ENCODE measurements around the gene BNC2.

The BNC2 gene

DNA sequence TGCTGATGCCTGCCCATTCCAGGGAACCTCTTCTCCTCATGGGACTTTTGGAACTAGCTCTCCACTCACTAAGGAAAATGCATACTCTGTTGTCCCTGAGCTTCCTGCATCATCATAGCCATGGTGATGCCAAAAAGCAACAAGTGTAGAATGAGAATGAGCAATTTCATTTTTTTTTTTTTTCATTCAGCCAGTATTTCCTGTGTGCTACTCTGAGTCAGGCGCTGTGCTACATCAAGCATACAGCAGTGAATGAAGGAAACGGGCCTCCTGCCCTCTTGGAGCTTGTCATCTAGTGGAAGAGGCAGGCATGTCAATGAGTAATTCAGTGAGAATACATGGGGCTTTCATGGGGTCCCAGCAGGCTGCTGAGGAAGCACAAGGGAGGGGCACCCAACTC lies 483.1 kb downstream of the BNC2 start:
- Histone ChIP-seq H2BK120ac (ENCODE audit: low read depth, low read length) (no peak overlapping the region), H3K9me3 (replicated peaks in 1 of 2; ENCODE audit: control insufficient read depth in 2 of 2, insufficient read depth in 1 of 2, low read depth in 1 of 2, low read length in 2 of 2) (peaks cover 0 to 2% of the 10 kb centered on the region in 2 donors), H3K4me3 (ENCODE audit: low read length in 2 of 2) (no peak overlapping the region), H4K91ac (ENCODE audit: low read depth, low read length, poor library complexity) (no peak overlapping the region), H3K79me1 (ENCODE audit: low read depth, low read length) (no peaks in the 10 kb centered on the region), H3K4me2 (ENCODE audit: insufficient read depth, low read length, poor library complexity, severe bottlenecking) (no peak overlapping the region), H3K27me3 (ENCODE audit: control insufficient read depth in 3 of 3, insufficient read depth in 3 of 3, low read depth in 1 of 3, low read length in 3 of 3) (peaks cover 0 to 2% (median 0%) of the 10 kb centered on the region in 3 experiments), H3K14ac (ENCODE audit: low read length) (no peak overlapping the region), H2BK12ac (ENCODE audit: low read length) (no peak overlapping the region), H3K4ac (ENCODE audit: low read length) (no peak overlapping the region), H2BK15ac (ENCODE audit: low read length) (no peak overlapping the region), H3K27ac (replicated peaks; ENCODE audit: low read length) (no peak overlapping the region), H4K8ac (ENCODE audit: low read depth, low read length) (no peak overlapping the region), H2BK5ac (ENCODE audit: low read length) (no peak overlapping the region), H3K4me1 (ENCODE audit: control insufficient read depth in 2 of 2, insufficient read depth in 1 of 2, low read depth in 1 of 2, low read length in 2 of 2) (peaks cover 0 to 5% of the 10 kb centered on the region in 2 donors), H3K23ac (ENCODE audit: low read depth, low read length, poor library complexity) (no peak overlapping the region), H3K18ac (ENCODE audit: low read length) (no peak overlapping the region), H3K9ac (ENCODE audit: low read depth, low read length, poor library complexity) (no peak overlapping the region), H2AFZ (ENCODE audit: low read length) (no peak overlapping the region), H3K36me3 (replicated peaks in 1 of 2; ENCODE audit: control insufficient read depth in 2 of 2, insufficient read depth in 2 of 2, low read length in 2 of 2) (no peaks in the 10 kb centered on the region), H2AK5ac (ENCODE audit: low read depth, low read length) (no peak overlapping the region)
- no peak for DNase-seq (ENCODE audit: low spot score)
- WGBS, 2 donors (ENCODE audit: extremely low coverage in 2 of 2, insufficient read length in 2 of 2, insufficient replicate concordance in 1 of 2): no CpG with 5 or more reads among the region's 2 CpGs

DNA sequence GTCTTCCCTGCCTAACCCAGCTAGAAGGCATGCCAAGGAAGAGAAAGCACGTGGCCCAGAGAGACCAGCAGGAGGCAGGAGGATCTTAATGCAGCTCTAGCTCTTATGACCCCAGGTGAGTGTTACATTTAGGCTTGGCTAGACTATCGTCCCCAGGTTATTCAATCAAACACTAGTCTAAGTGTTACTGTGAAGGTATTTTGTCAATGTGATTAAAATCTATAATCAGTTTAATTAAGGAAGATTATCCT lies 483.7 kb downstream of the BNC2 start:
- peaks cover 0 to 2% of the 10 kb centered on the region in 2 donors for H3K9me3 ChIP-seq (replicated peaks in 1 of 2; ENCODE audit: control insufficient read depth in 2 of 2, insufficient read depth in 1 of 2, low read depth in 1 of 2, low read length in 2 of 2)
- H3K4me1 ChIP-seq (ENCODE audit: control insufficient read depth in 2 of 2, insufficient read depth in 1 of 2, low read depth in 1 of 2, low read length in 2 of 2): peaks cover 0 to 5% of the 10 kb centered on the region in 2 donors

DNA sequence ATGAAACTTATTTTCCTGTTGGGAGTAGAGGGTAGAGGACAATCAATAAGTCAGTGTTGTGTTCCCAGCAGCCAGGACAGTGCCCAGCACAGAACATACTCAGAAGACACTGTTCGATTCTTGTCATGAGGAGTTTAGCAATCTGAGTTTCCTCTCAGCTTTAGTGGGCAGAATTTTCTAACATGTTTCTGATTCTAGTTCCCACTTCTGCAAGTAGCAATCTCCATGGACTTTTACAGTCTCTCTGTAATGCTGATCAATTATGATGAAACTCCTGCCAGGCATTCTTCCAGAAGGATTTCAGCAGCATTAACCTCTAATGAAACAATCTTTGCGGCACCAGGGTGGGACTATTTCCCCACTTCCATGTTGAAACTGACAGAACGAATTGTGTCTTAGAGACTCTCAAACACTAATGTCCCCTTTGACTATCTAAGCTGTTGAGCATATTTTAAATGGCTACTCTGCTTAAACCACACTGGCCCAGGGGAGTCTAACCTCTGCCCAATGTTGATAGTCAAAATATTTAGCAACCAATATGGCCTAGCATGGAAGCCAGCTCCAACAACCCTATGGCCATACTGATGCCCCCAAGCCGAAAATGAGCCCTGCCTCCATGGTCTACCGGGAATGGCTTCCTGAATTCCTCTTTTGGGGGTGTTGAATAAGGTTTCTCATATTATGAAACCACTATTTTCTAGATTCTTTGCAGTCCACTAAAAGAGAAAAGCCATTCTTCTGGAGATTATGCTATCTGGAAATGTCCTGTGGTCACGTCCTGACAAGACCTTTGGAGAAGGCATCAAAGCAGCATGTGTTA lies 484.3 kb downstream of the BNC2 start:
- H3K18ac ChIP-seq (ENCODE audit: low read length): no peak overlapping the region
- H3K9me3 ChIP-seq (replicated peaks in 1 of 2; ENCODE audit: control insufficient read depth in 2 of 2, insufficient read depth in 1 of 2, low read depth in 1 of 2, low read length in 2 of 2): peaks cover 0 to 2% of the 10 kb centered on the region in 2 donors
- no peaks in the 10 kb centered on the region for H3K79me1 ChIP-seq (ENCODE audit: low read depth, low read length)
- H2BK15ac ChIP-seq (ENCODE audit: low read length): no peak overlapping the region
- H3K14ac ChIP-seq (ENCODE audit: low read length): no peak overlapping the region
- no peak for DNase-seq (ENCODE audit: low spot score)
- no peak overlapping the region for H2AFZ ChIP-seq (ENCODE audit: low read length)
- no peak overlapping the region for H4K91ac ChIP-seq (ENCODE audit: low read depth, low read length, poor library complexity)
- H3K23ac ChIP-seq (ENCODE audit: low read depth, low read length, poor library complexity): no peak overlapping the region
- H3K9ac ChIP-seq (ENCODE audit: low read depth, low read length, poor library complexity): no peak overlapping the region
- H3K4me1 ChIP-seq (ENCODE audit: control insufficient read depth in 2 of 2, insufficient read depth in 1 of 2, low read depth in 1 of 2, low read length in 2 of 2): peaks cover 0 to 5% of the 10 kb centered on the region in 2 donors
- H2AK5ac ChIP-seq (ENCODE audit: low read depth, low read length): no peak overlapping the region
- no peak overlapping the region for H2BK12ac ChIP-seq (ENCODE audit: low read length)
- WGBS, 2 donors (ENCODE audit: extremely low coverage in 2 of 2, insufficient read length in 2 of 2, insufficient replicate concordance in 1 of 2): no CpG with 5 or more reads among the region's 6 CpGs
- H3K4me3 ChIP-seq (ENCODE audit: low read length in 2 of 2): peak overlapping the region in 1 of 2 donors; percentile 65
- H2BK120ac ChIP-seq (ENCODE audit: low read depth, low read length): no peak overlapping the region
- no peak overlapping the region for H3K4ac ChIP-seq (ENCODE audit: low read length)
- H2BK5ac ChIP-seq (ENCODE audit: low read length): no peak overlapping the region
- H3K27me3 ChIP-seq (ENCODE audit: control insufficient read depth in 3 of 3, insufficient read depth in 3 of 3, low read depth in 1 of 3, low read length in 3 of 3): peaks cover 0 to 2% (median 0%) of the 10 kb centered on the region in 3 experiments
- no peak overlapping the region for H4K8ac ChIP-seq (ENCODE audit: low read depth, low read length)
- no peak overlapping the region for H3K4me2 ChIP-seq (ENCODE audit: insufficient read depth, low read length, poor library complexity, severe bottlenecking)
- no peaks in the 10 kb centered on the region for H3K36me3 ChIP-seq (replicated peaks in 1 of 2; ENCODE audit: control insufficient read depth in 2 of 2, insufficient read depth in 2 of 2, low read length in 2 of 2)
- H3K27ac ChIP-seq (replicated peaks; ENCODE audit: low read length): no peak overlapping the region

More for the DNA sequence above, 483.7 kb downstream of the BNC2 start:
- H2AK5ac ChIP-seq (ENCODE audit: low read depth, low read length): no peak overlapping the region
- H3K36me3 ChIP-seq (replicated peaks in 1 of 2; ENCODE audit: control insufficient read depth in 2 of 2, insufficient read depth in 2 of 2, low read length in 2 of 2): no peaks in the 10 kb centered on the region
- H3K79me1 ChIP-seq (ENCODE audit: low read depth, low read length): no peaks in the 10 kb centered on the region
- H2AFZ ChIP-seq (ENCODE audit: low read length): no peak overlapping the region
- no peak overlapping the region for H3K23ac ChIP-seq (ENCODE audit: low read depth, low read length, poor library complexity)
- no peak overlapping the region for H3K9ac ChIP-seq (ENCODE audit: low read depth, low read length, poor library complexity)
- no peak overlapping the region for H4K8ac ChIP-seq (ENCODE audit: low read depth, low read length)
- no peak overlapping the region for H3K14ac ChIP-seq (ENCODE audit: low read length)
- H2BK12ac ChIP-seq (ENCODE audit: low read length): no peak overlapping the region
- WGBS, 2 donors (ENCODE audit: extremely low coverage in 2 of 2, insufficient read length in 2 of 2, insufficient replicate concordance in 1 of 2): no CpG with 5 or more reads among the region's 2 CpGs
- DNase-seq (ENCODE audit: low spot score): no peak
- H3K4ac ChIP-seq (ENCODE audit: low read length): no peak overlapping the region
- H3K4me3 ChIP-seq (ENCODE audit: low read length in 2 of 2): peak overlapping the region in 1 of 2 donors; percentile 65
- no peak overlapping the region for H2BK15ac ChIP-seq (ENCODE audit: low read length)
- H2BK120ac ChIP-seq (ENCODE audit: low read depth, low read length): no peak overlapping the region
- H3K18ac ChIP-seq (ENCODE audit: low read length): no peak overlapping the region
- no peak overlapping the region for H3K27ac ChIP-seq (replicated peaks; ENCODE audit: low read length)
- H2BK5ac ChIP-seq (ENCODE audit: low read length): no peak overlapping the region
- peaks cover 0 to 2% (median 0%) of the 10 kb centered on the region in 3 experiments for H3K27me3 ChIP-seq (ENCODE audit: control insufficient read depth in 3 of 3, insufficient read depth in 3 of 3, low read depth in 1 of 3, low read length in 3 of 3)
- H4K91ac ChIP-seq (ENCODE audit: low read depth, low read length, poor library complexity): no peak overlapping the region
- no peak overlapping the region for H3K4me2 ChIP-seq (ENCODE audit: insufficient read depth, low read length, poor library complexity, severe bottlenecking)

DNA sequence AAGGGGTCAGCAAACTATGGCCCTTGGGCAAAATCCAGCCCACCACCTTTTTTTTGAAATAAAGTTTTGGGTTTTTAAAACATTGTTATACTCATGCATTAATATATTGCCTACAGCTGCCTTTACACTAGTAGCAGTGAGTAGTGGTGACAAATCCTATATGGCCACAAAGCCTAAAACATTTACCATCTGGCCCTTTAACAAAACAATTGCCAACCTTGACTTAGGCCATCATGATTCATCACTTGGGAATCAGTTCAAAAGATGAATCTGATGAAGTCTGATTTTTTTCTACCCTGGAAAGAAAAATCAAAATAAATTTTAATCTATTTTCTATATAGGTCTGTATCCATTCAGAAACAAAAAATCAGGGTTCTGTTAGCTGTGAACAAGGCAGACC lies 484.9 kb downstream of the BNC2 start:
- Histone ChIP-seq H3K27ac (replicated peaks; ENCODE audit: low read length) (no peak overlapping the region), H3K4me3 (ENCODE audit: low read length in 2 of 2) (no peak overlapping the region), H3K9ac (ENCODE audit: low read depth, low read length, poor library complexity) (no peak overlapping the region), H3K4me1 (ENCODE audit: control insufficient read depth in 2 of 2, insufficient read depth in 1 of 2, low read depth in 1 of 2, low read length in 2 of 2) (peaks cover 0 to 5% of the 10 kb centered on the region in 2 donors), H2BK15ac (ENCODE audit: low read length) (no peak overlapping the region), H2BK5ac (ENCODE audit: low read length) (no peak overlapping the region), H2BK12ac (ENCODE audit: low read length) (no peak overlapping the region), H3K4me2 (ENCODE audit: insufficient read depth, low read length, poor library complexity, severe bottlenecking) (no peak overlapping the region), H3K27me3 (ENCODE audit: control insufficient read depth in 3 of 3, insufficient read depth in 3 of 3, low read depth in 1 of 3, low read length in 3 of 3) (peaks cover 0 to 2% (median 0%) of the 10 kb centered on the region in 3 experiments), H2BK120ac (ENCODE audit: low read depth, low read length) (no peak overlapping the region), H2AK5ac (ENCODE audit: low read depth, low read length) (no peak overlapping the region), H3K18ac (ENCODE audit: low read length) (no peak overlapping the region), H3K36me3 (replicated peaks in 1 of 2; ENCODE audit: control insufficient read depth in 2 of 2, insufficient read depth in 2 of 2, low read length in 2 of 2) (no peaks in the 10 kb centered on the region), H2AFZ (ENCODE audit: low read length) (no peak overlapping the region), H4K8ac (ENCODE audit: low read depth, low read length) (no peak overlapping the region), H3K79me1 (ENCODE audit: low read depth, low read length) (no peaks in the 10 kb centered on the region), H4K91ac (ENCODE audit: low read depth, low read length, poor library complexity) (no peak overlapping the region), H3K23ac (ENCODE audit: low read depth, low read length, poor library complexity) (no peak overlapping the region), H3K9me3 (replicated peaks in 1 of 2; ENCODE audit: control insufficient read depth in 2 of 2, insufficient read depth in 1 of 2, low read depth in 1 of 2, low read length in 2 of 2) (peaks cover 0 to 2% of the 10 kb centered on the region in 2 donors), H3K4ac (ENCODE audit: low read length) (no peak overlapping the region), H3K14ac (ENCODE audit: low read length) (no peak overlapping the region)
- no peak for DNase-seq (ENCODE audit: low spot score)
